A673 (cell line): ENCODE results near the gene OSBPL8. TPM values are rescaled to one million over a fixed set of nuclear protein-coding genes. Genes with fewer than 3 reads are reported as not detected.

ENCODE experiments used
- BruUV-seq: library from RNA; stranded (reverse); fragments of 400-500 nt; replicated peaks from 2 replicates; lab custom pipeline; 2021; lab: Mats Ljungman, UMichigan
- CTCF ChIA-PET: fragments of 300-600 bp; sonication (Branson Sonifier 250); formaldehyde crosslinking; loops from one replicate; lab custom pipeline; 2022; ENCODE audit warnings: antibody characterized with exemption; lab: Charles Lee
- POLR2A ChIA-PET: fragments of 300-600 bp; sonication (Branson Sonifier 250); formaldehyde crosslinking; loops from one replicate; lab custom pipeline; 2022; ENCODE audit warnings: antibody characterized with exemption; ENCODE audit not compliant: low non-redundant PET; lab: Charles Lee
- DNase-seq: peaks from one replicate; pipeline ENCODE4 v3.0.0-alpha.2; 2015; ENCODE audit warnings: low spot score
- H3K27ac ChIP-seq: fragments of 200-600 bp; sonication (generic); 2 replicates; pipeline ENCODE4 v1.5.1; 2016; ENCODE audit warnings: mixed run types, low read depth, mild to moderate bottlenecking, mixed read lengths, antibody characterized with exemption, low read length; ENCODE audit not compliant: poor library complexity, severe bottlenecking
- H3K27me3 ChIP-seq: fragments of 200-600 bp; sonication (generic); replicated peaks from 2 replicates; pipeline ENCODE4 v1.6.1; 2017; ENCODE audit warnings: mixed run types, low read depth, mild to moderate bottlenecking, mixed read lengths, antibody characterized with exemption, low read length; ENCODE audit not compliant: insufficient read depth, poor library complexity
- H3K36me3 ChIP-seq: fragments of 200-600 bp; sonication (generic); 2 replicates; pipeline ENCODE4 v1.6.1; 2016; ENCODE audit warnings: mixed run types, mild to moderate bottlenecking, mixed read lengths, antibody characterized with exemption, low read length; ENCODE audit not compliant: insufficient read depth, poor library complexity, severe bottlenecking
- H3K4me1 ChIP-seq: fragments of 200-600 bp; sonication (generic); 2 replicates; pipeline ENCODE4 v1.6.1; 2017; ENCODE audit warnings: mixed run types, mild to moderate bottlenecking, mixed read lengths, antibody characterized with exemption, low read length; ENCODE audit not compliant: insufficient read depth, poor library complexity, severe bottlenecking
- H3K4me3 ChIP-seq: fragments of 200-600 bp; sonication (generic); 2 replicates; pipeline ENCODE4 v1.5.1; 2016; ENCODE audit warnings: low read depth, mixed run types, mild to moderate bottlenecking, mixed read lengths, low read length; ENCODE audit not compliant: poor library complexity, severe bottlenecking
- H3K9me3 ChIP-seq: fragments of 200-600 bp; sonication (generic); 2 replicates; pipeline ENCODE4 v1.6.1; 2016; ENCODE audit warnings: mixed run types, low read depth, mild to moderate bottlenecking, mixed read lengths, antibody characterized with exemption, low read length; ENCODE audit not compliant: poor library complexity, severe bottlenecking
- EZH2 ChIP-seq: fragments of 200-600 bp; sonication (generic); IDR thresholded peaks from 2 replicates; pipeline ENCODE4 v1.6.1; 2017; ENCODE audit warnings: borderline replicate concordance, low read depth, mild to moderate bottlenecking, mixed read lengths, antibody characterized with exemption, low read length; ENCODE audit not compliant: poor library complexity, severe bottlenecking
- intact Hi-C: fragments of 100-400 bp; cut with micrococcal nuclease; formaldehyde crosslinking; loops from one replicate; pipeline ENCODE4 v1.10.0; 2022; ENCODE audit not compliant: unreplicated experiment
- total RNA-seq: library from RNA; stranded (reverse); gene quantifications from 2 replicates; pipeline ENCODE4 v1.2.3, GENCODE V29; 2021
- TF ChIP-seq, protein P1 (sequence below): fragments of 300-800, 200-600 bp; sonication (generic); conservative IDR thresholded peaks from 2 replicates; pipeline ENCODE4 v1.5.1; 2017; ENCODE audit warnings: low read depth, mild to moderate bottlenecking, antibody characterized with exemption, low read length, moderate library complexity, mixed read lengths

Gene OSBPL8
- total RNA-seq, 1 experiment from 2014 or later: 86.1 TPM

DNA sequence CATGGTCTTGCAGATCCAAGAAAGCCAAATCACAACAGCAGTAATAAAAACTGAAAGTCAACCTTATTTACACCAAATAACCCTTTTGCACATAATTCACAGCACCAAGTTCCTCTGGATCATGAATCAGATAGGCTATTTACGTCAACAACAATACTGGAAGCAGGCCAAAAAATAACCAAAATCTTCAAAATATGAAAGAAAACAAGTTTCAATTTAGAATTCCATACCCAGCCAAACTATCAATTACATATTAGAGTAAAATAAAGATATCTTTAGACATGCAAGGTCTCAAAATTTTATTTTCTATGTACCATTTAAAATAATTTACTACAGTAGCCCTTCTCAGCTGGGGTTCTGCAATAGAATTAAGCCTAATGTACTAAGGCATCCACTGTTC lies 134.6 kb downstream of the OSBPL8 start:
- ChIA-PET CTCF (no interaction called here), POLR2A (no interaction called here)
- H3K4me3 ChIP-seq: no peak overlapping the region
- no TSS peak for BruUV-seq
- no peaks in the 10 kb centered on the region for H3K27me3 ChIP-seq
- no peak for DNase-seq
- peaks cover 6% of the 10 kb centered on the region for H3K36me3 ChIP-seq
- peaks cover 16% of the 10 kb centered on the region for H3K4me1 ChIP-seq
- H3K27ac ChIP-seq: no peak overlapping the region
- no peak for TF ChIP-seq EZH2
- TF ChIP-seq, protein P1, sequence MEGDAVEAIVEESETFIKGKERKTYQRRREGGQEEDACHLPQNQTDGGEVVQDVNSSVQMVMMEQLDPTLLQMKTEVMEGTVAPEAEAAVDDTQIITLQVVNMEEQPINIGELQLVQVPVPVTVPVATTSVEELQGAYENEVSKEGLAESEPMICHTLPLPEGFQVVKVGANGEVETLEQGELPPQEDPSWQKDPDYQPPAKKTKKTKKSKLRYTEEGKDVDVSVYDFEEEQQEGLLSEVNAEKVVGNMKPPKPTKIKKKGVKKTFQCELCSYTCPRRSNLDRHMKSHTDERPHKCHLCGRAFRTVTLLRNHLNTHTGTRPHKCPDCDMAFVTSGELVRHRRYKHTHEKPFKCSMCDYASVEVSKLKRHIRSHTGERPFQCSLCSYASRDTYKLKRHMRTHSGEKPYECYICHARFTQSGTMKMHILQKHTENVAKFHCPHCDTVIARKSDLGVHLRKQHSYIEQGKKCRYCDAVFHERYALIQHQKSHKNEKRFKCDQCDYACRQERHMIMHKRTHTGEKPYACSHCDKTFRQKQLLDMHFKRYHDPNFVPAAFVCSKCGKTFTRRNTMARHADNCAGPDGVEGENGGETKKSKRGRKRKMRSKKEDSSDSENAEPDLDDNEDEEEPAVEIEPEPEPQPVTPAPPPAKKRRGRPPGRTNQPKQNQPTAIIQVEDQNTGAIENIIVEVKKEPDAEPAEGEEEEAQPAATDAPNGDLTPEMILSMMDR: no peak
- peaks cover 24% of the 10 kb centered on the region for H3K9me3 ChIP-seq
- intact Hi-C loops: no loop called here

DNA sequence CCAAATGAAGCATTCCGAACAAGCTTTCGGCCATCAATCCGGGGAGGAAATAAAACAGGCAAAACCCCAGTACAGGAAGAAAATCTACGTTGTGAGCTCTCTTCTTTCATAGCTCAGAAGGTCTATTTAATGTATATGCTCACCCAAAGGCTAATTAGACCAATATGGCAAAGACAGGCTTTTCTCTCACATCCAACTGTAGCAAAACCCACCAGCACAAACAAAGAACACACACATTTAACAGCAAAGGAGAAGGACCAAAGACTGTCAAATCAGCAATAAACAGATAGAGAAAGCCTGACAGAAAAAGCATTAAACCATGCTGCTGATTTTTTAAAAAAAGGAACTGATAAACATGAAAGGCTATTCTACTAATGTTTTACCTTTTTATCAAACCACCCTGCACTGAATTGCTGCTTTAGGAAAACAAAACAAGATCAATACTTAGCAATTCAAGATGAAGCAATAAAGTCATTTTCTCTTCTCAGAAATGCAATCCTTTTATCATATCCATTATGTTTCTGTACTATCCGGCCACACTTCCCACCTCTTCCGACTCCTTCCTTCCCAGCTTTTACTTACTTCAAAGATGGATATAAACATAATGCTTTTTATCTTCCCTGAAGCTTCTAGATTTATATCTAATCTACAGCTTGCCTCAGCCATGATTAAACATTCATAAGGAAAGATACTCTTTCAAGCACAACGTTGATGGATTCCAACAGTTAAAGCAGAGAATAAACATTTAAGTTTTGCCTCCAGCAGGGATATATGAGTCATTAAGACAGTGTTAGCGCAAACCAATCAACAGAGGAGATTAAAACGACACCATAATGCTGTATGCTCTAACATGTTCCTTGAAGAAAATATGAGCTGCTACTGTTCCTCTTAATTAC lies 136.8 kb downstream of the OSBPL8 start:
- POLR2A ChIA-PET: interaction anchor here (0.5 kb wide), 1 partner anchor 342 kb away, joined by 3 read pairs; no protein-coding TSS in a partner anchor
- DNase-seq: peak; percentile 85
- peaks cover 6% of the 10 kb centered on the region for H3K36me3 ChIP-seq
- H3K27ac ChIP-seq: peak overlapping the region; percentile 82
- no peaks in the 10 kb centered on the region for H3K27me3 ChIP-seq
- no TSS peak for BruUV-seq
- H3K4me1 ChIP-seq: peaks cover 16% of the 10 kb centered on the region
- peak overlapping the region; percentile 55 for H3K4me3 ChIP-seq
- CTCF ChIA-PET: no interaction called here
- peaks cover 24% of the 10 kb centered on the region for H3K9me3 ChIP-seq
- intact Hi-C loops: no loop called here
- no peak for TF ChIP-seq EZH2
- TF ChIP-seq, protein P1: no peak

DNA sequence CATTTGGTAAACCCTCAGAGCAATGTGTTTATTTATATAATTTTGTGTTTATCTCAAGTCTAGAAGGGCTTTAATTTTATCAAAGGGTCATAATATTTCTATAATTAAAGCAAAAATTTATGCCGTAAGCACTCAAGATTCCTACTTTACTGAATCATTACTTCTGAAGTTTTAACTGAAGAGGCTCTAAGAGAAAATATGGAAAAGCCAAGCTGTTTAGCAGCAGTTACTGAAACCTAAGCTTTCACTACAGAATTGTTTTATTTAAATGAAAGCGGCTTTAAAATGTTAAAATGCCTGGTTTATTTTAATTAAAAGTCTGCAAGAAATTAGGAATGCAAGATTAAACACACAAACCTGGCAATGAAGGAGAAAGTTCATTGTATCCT lies 137.4 kb downstream of the OSBPL8 start:
- TSS peak; percentile 69 for BruUV-seq
- ChIA-PET POLR2A (no interaction called here), CTCF (no interaction called here)
- Histone ChIP-seq H3K4me1 (peaks cover 16% of the 10 kb centered on the region), H3K27me3 (no peaks in the 10 kb centered on the region), H3K36me3 (peaks cover 6% of the 10 kb centered on the region), H3K9me3 (peaks cover 24% of the 10 kb centered on the region), H3K4me3 (peak overlapping the region; percentile 55), H3K27ac (peak overlapping the region; percentile 82)
- intact Hi-C loops: no loop called here
- TF ChIP-seq EZH2: no peak
- TF ChIP-seq, protein P1: no peak
- no peak for DNase-seq
